HG03457 (cell line): ENCODE results near the gene C1QL4.
"Not testable (repeated sequence)": the region's sequence is repeated elsewhere in the genome, so short reads cannot be mapped to it uniquely, and the experiment has no call there.

Source experiments
- ATAC-seq: cut with Tn5 transposase; IDR thresholded peaks from one replicate; pipeline ENCODE4 v1.9.1; 2021; ENCODE audit warnings: moderate number of reproducible peaks; ENCODE audit not compliant: unreplicated experiment

Gene C1QL4

DNA sequence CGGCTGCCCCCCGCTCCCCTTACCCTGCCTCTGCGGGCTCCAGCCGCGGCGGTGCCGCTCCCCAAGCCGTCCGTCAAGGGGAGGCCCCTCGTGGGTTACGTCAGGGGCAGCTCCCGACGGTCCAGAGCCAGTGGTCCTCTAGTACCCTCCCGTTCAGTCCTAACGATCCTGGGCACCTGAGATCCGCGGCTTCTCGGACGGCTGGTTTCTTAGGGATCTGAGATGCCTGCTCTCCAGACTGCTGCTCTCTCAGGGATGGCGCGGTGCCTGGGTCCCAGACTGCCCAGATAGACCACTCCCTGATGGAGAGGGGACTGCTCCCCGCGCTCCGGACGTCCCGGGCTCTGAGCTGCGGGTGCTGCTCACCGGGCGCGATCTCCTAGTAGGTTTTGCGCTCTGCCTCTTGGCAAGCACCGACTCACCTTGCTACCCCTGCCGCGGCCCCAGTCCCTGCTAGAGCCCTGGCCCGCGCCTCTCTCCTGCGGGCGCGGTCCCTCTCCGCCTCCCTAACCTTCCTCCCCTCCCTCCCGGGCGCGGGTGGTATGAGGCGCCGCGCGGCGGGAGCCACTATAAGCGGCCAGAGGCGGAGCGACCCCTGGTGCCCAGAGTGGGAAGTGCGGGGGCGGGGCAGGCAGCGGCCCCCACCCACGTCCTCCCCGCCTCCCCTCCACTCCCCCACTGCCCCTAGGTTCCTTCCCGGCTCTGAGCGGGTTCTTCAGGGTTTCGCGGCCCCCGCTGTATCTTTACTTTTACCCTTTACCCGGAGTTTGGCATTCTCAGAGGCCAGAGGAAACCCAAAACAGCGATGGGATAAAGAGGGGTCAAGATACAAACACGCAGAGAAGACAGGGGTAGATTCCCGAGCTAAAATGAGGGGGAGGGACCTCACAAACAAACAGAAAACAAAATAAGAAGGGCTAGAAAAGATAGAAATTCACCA lies at the start of gene C1QL4:
Gene C1QL4, minus strand, starts transcription at position 544 of the 940 bp plus-strand sequence. CDS start 711 bp downstream, outside the sequence.
- ATAC-seq: no peak

DNA sequence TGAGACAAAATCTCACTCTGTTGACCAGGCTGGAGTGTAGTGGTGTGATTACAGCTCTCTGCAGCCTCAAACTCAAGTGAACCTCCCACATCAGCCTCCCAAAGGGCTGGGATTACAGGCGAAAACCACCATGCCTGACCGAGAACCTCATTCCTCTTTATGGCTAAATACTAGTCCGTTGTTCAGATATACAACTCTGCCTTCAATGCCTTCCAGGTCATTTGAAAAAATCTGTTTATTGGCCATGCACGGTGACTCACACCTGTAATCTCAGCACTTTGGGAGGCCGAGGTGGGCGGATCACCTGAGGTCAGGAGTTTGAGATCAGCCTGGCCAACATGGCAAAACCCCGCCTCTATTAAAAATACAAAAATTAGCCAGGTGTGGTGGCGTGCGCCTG lies 43.2 kb upstream of the C1QL4 start:
- not testable (repeated sequence) for ATAC-seq

DNA sequence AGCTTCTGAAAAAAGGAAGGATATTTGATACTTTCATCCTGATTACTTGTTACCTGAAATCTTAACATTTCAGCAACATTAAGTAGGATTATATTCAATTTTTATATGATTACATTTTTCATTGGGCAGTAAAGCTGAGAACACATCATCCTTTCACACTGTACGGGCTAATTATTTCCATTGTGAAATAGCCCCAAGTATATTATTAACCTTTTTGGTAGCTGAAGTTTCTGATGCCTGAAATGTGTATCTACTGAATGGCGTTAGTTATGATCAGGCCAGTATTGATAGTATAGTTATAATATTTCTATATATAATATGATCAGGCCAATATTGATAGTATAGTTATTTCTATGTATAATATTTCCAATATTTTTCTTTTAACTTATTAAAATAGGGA lies 40.4 kb upstream of the C1QL4 start:
- ATAC-seq: no peak

DNA sequence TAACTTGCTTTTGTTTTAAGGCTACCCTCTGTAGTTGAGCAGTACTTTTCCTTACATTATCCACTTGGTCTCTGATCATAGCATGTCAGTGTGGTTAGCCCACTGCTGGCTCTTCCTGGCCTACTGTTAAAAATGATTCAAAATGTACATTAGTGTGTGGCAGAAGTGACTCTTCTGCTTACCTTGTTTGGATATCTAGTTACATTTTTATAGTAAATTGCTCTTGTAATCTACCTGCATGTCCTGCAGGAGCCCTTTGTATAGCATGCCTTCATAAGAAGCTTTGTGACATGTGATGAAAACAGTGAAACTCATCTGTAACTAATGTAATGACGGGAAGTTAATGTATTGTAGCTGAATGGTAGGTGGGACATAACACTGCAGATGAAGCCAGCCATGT lies 38.4 kb upstream of the C1QL4 start:
- no peak for ATAC-seq

DNA sequence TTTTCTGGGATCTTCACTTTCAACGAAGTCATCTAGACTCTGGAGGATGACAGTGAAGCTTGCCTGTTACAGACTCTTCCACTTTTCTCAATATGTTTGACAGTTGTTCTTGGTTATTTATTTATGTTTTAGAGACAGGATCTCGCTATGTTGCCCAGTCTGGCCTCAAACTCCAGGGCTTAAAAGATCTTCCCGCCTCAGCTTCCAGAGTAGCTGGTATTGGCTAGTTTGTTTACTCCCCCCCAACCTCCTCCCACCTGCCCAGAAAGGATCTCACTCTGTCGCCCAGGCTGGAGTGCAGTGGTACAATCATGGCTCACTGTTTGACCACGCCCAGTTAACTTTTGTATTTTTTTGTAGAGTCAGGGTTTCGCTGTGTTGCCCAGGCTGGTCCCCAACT lies 33.6 kb upstream of the C1QL4 start:
- ATAC-seq: no peak

DNA sequence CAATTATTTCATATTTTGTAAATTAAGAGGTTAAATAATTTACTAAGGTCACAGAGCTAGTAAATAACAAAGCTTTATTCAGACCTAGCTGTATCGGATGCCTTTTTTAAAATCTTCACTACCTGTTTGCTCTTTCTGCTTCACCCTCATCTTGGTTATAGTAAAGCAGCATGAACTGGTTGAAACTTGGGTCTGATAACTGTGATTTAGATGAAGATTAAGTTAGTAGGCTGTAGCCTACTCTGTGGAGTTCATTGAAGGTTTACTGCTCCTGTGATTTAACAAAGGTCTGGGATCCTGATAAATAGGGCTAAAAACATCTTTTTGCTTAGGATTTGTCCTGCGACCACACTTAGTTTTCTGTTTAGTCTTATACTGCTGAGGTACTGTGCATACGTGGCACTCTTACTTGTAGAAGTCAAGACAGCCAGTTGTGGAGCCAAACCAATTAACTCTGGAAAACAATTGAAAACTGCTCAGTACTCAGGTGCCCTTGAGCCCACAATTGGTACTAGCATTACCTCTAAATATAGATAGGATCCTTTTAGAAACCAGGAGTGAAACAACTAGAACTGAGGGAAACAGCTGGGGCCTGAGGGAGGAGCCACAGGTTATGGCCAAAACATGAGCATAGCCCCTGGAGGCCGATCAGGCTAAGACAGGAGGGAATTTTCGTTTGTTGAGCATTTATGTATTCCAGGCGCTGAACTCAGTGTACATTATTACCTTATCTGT lies 32.6 kb upstream of the C1QL4 start:
- peak; percentile 50 for ATAC-seq

DNA sequence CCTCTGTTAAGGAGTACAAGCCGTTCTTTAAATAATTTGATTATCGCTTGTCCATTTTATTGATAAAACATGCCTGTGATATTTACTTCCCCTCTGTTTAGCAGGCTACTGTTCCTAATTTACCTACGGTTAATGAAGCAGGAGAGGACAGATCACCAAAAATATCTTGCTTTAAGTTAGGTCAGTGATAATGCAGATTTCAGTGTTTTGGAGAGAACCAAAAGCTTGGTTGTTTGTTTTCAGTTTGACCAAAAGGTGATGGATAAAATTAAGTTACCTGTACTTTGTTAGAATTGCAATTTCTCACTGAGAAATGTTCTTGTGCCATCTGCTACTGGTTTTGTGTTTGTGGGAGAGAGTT lies 31.2 kb upstream of the C1QL4 start:
- ATAC-seq: no peak

DNA sequence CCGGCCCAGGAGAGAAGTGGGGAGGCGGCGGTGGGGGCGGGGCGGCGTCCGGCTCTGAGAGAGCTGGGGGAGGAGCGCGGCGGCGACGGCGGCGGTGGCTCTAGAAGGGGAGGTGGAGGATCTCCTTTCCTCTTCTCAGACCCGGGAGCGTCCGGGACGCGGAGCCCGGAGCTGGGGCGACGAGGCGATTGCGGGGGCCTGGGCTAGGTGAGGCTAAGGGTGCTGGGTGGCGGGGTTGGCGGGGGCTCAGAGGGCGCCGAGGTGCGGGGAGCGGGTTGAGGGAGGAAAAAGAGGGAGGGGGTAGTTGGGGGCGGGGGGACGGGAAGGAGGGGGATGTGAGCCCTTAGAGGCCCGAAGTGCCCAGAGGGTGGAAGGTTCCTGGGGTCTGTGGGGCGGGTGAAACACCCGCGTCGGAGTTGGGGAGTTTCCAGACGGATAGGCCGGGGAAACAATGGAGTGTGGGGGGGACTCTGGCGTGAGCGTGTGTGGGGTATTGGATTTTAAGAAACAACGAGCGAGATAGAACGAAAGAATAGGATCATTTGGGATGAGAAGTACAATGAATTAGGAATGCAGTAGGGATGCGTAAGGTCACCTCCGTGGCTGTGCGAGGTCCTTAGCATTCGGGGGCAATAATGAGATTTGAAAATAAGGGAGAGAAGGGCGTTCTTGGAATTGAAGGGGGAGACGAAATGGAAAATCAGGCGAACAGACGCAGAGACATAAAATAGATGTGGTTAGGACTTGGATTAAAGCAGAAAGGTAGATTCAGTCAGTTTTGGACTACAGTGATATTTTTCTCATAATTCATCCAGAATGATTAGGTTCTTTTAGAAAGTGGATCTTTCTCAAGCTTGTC lies 30.6 kb upstream of the C1QL4 start, which contains the start of gene SPATS2:
Gene SPATS2, plus strand, starts transcription at position 82 of the 859 bp plus-strand sequence. CDS start 93,551 bp downstream, outside the sequence.
- ATAC-seq: no peak

DNA sequence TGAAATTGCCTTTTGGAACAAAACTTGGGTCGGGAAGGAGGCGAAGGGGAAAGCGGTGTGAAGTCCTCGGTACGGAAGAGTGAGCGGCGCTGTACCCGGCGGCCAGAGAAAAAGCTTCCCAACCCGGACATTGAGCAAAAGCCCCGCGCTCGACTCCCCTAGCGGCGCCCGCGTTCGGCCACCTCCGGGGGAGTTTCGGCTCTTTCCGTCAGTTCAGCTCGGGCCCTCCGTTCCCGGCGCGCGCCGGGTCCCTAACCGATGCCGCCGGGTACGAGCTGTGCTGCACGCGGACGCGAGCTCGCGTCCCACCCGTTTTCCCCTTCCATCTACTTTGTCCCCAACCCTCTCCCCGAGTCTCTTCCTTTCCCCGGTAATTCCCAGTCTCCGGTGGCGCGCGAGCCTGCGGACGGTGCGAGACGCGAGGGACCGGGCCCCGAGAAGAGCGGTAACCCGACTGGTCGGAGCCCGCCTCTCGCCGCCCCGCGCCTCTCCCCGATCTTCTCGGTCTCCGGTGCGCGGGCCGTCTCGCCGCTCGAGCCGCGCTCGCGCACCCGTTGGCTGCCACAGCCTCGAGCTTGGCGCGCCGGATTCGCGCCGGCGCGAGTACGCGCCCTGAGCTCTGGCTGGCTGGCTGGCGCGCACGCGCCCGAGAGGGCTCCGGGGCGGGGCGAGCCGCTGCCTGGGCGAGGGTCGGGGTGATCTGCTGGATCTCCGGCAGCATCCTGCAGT lies 29.8 kb upstream of the C1QL4 start:
- ATAC-seq: peak; percentile 52

DNA sequence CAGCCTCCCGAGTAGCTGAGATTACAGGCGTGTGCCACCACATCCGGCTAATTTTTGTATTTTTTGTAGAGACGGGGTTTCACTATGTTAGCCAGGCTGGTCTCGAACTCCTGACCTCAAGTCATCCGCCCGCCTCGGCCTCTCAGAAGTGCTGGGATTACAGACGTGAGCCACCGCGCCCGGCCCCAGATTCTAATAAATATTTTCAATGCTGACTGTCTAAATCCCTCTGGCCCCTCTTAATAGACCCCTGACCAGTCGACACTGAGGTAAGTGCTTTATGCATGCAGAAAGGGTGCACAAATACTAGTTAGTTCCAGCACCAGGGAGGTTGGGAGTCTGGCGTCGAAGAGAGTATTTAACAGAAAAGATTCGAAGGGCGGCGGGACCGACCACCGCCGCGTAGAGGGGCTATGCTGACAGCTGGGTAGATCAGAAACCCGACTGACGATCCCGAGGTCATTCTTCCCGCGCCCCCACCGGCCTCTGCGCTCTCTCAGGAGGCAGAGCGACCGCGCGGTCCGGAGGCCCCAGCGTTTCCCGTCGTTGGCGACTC lies 29.2 kb upstream of the C1QL4 start:
- ATAC-seq: no peak

DNA sequence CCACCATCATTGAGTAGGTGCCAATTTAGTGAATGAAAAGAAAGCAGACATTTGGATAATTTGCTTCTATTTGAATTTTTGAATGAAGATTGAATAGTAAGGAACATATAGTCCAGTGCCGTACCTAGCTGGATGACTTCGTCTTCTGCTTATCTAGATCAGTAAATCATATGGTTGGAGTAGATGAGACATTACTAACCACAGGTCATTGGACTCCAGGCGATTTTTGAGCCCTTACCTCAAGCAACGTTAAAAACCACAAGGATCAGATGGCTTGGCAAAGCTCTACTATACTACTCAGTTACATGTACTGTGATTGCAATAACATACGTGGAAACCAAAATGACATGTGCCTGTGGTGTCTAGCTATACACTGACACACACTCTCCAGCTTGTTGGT lies 28.6 kb upstream of the C1QL4 start:
- no peak for ATAC-seq

DNA sequence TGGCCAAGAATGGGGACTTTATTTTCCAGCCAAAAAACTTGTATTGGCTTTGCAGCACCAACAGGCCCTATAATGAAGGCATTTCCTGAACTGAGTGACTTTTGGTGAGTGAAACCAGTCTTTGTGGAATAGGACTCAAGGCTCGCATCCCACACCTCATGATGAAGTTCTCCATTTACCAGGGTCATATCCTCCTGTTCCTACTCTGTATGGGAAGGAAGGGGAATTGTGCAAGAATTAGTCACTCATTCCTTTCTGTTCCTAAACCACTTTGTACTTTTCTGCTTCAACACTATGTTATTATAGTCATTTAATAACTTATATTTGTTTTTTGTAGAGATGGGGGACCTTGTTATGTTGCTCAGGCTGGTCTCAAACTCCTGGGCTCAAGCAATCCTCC lies 28.0 kb upstream of the C1QL4 start:
- ATAC-seq: no peak

DNA sequence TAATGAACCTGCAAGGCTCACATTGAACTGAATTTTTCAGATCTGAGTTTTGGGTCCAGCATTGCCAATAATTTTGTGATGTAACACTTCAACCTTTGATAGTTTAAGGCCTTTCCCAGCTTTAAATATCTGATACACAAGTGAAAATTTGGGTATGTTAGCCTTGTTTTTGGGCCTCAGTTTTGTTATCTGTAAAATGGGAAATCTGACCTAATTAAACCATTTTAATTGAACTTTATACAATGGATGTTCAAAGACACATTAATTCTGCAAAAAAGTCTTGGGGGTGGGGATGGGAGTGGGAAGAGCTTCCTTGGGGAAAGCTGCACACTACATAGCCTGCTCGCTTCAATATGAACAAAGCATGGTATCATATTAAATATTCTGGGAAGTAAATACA lies 25.1 kb upstream of the C1QL4 start:
- ATAC-seq: no peak

DNA sequence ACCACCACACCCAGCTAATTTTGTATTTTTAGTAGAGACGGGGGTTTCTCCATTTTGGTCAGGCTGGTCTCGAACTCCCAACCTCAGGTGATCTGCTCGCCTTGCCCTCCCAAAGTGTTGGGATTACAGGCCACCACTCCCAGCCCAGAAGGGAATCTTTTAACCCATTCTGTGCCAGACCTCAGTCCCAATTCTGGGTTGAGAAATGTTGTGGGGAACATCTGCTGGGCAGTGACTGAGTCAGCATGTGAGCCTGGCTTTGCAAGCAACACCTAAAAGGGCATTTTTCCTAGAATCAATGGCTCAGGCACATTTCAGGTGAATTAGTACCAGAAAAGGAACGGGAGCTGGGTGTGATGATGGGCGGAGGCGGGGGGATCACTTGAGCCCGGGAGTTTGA lies 22.7 kb upstream of the C1QL4 start:
- no peak for ATAC-seq

DNA sequence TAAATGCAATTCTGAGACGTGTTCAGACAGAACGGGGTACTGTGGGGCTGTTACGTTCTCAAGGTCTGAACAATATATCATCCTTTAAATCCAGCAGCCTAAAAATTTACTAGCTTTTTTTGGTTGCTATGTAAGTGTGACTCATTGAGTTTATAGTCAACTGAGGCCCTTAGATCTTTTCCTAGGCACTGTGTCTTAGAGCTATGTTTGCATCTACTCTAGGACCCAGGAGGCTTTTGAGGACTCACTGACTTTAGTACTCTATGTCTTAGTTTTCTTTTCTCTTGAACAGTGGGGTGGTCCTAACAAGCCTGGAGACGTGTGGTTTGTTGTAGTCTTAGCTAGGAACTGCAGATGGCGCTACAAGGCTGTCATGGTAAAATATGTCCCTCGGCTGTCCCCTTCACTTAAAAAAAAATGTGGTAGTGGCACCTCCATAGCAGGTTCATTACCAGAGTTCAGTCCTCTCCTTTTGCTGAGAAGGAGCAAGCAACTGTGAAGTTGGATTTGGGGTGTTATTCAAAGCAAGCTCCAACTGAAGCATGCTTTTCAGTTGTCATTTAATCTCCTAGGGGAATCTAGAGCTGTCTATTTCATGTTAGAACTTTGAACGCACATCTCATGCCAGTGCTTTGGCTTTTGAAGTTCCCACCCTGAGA lies 21.6 kb upstream of the C1QL4 start:
- ATAC-seq: no peak

DNA sequence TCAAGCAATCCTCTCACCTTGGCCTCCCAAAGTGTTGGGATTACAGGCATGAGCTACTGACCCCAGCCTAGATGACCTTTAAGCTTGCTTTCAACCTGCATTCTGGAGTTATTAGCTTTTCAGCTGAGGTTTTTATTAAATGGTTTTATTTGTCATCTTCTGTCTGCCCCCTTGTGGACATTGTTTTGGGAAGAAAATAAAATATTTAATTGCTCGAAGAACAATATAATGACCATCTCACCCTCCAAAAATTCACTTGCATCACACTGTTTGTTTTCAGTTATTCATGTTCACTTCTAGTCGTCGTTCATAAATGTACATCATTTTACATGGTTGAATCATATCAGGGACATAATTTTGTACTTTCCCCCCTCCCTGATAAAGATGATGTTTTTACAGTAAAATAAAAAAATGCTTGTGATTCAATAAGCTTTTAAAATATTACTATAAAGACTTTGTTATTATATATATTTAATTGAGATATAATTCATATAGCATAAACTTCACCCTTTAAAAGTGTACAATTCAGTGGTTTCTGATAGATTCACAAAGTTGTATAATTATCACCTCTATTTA lies 20.2 kb upstream of the C1QL4 start:
- no peak for ATAC-seq

DNA sequence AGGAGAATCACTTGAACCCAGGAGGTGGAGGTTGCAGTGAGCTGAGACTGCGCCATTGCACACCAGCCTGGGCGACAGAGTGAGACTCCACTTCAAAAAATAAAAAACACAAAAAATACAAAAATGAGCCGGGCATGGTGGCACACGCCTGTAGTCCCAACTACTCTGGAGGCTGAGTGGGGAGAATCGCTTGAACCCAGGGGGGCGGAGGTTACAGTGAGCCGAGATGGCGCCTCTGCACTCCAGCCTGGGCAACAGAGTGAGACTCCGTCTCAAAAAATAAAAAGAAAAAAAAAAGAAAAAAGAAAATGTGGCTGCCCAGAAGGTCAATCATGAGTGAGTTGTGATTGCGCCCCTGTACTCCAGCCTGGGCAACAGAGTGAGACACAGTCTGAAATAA lies 18.9 kb upstream of the C1QL4 start:
- ATAC-seq: no peak

DNA sequence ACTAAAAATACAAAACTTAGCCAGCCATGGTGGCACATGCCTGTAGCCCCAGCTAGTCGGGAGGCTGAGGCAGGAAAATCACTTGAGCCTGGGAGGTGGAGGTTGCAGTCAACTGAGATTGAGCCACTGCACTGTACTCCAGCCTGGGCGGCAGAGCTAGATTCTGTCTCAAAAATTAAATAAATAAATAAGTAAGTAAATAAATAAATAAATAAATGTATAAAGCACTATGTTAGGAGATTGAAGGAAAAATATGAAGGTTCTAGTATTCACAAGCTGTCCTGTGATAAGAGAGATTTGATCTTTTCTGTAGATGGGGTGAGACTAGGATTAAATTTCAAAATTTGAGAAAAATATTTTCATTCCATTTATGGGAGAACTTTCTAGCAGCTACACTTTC lies 15.4 kb upstream of the C1QL4 start:
- ATAC-seq: no peak

DNA sequence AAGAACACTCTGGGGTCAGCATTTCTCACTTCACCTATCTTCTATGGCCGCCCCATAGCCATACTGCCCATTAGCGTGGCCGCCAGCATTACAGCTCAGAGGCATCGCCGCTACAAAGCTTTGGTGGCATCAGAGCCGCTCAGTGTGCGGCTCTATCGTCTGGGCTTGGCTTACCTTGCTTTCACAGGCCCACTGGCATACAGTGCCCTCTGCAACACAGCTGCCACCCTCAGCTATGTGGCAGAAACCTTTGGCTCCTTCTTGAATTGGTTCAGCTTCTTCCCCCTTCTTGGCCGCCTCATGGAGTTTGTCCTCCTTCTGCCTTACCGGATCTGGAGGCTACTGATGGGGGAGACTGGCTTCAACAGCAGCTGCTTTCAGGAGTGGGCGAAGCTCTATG lies 12.3 kb upstream of the C1QL4 start:
- no peak for ATAC-seq
